ENCODE measurements around the gene MEX3C. TPM values are rescaled to one million over a fixed set of nuclear protein-coding genes. Genes with fewer than 3 reads are reported as not detected.

Gene MEX3C
- total RNA-seq, 2 donors from 2014 or later = 59.0 to 82.5 TPM

DNA sequence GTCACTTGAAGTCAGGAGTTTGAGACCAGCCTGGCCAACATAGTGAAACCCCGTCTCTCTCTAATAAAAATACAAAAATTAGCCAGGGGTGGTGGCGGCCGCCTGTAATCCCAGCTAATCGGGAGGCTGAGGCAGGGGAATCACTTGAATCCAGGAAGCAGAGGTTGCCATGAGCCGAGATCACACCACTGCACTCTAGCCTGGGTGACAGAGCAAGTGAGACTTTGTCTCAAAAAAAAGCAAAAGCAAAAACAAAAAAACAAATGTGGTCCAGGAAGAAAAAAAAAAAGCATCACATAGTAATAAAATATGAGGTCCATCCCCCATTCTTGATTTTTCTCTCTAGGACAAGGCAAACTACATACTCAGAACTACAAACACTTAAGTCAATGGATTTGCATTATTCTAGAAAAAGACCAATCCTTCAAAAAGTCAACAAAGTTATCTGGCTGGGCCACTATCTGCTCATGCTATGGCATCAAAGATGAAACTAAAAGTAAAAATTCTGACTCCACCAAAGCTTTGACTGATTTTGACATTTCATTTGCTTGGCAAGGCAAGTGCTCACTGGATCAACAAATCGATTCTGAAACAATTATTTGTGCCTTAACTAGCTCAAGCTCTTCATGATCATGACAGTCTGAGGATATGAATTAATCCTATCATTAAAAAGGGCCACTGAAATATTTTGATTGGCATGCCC, 28.4 kb downstream of the MEX3C start:
- Mint-ChIP-seq H3K9me3 (no peaks in the 10 kb centered on the region), H3K27ac (peak overlapping the region; percentile 95 to 99), H3K36me3 (peaks cover 0 to 6% of the 10 kb centered on the region in 2 donors)
- no peak for DNase-seq (ENCODE audit: low spot score in 2 of 2)
- peak in 1 of 2 donors; percentile 19 for ATAC-seq

GRCh38 chr18:51168026-51168742, 29.3 kb downstream of the MEX3C start:
- Mint-ChIP-seq H3K9me3 (no peaks in the 10 kb centered on the region), H3K27ac (peak overlapping the region; percentile 29 to 95), H3K36me3 (no peaks in the 10 kb centered on the region)
- DNase-seq (ENCODE audit: low spot score in 2 of 2) (no peak), ATAC-seq (no peak)

GRCh38 chr18:51165296-51165695, 32.2 kb downstream of the MEX3C start:
- Mint-ChIP-seq H3K36me3 (no peaks in the 10 kb centered on the region), H3K9me3 (no peaks in the 10 kb centered on the region), H3K27ac (peak overlapping the region in 1 of 2 donors; percentile 21)
- ATAC-seq (no peak), DNase-seq (ENCODE audit: low spot score in 2 of 2) (no peak)

- Mint-ChIP-seq H3K27ac (peak overlapping the region in 1 of 2 donors; percentile 21), H3K36me3 (no peaks in the 10 kb centered on the region), H3K9me3 (no peaks in the 10 kb centered on the region)
- ATAC-seq (no peak), DNase-seq (ENCODE audit: low spot score in 2 of 2) (no peak)
These were observed 32.7 kb downstream of the MEX3C start for GRCh38 chr18:51164761-51165281.

DNA sequence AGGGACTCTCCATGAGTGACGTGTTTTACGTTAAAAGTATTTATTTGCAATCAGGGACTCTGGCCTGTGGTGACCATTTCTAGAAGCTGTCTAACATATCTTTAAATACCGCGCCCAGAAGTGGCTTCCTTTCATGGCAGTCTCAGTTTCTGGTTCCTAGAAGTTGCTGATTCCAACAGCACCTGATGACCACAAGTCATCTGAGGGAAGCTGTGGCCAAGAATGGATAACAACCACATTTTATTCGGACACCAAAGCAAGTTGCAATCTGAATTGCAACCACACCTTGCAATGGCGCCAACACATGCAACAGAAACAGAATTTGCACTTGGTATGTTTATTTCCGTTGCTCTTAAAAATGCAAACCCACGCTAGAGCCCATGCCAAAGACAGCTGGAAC, 33.1 kb downstream of the MEX3C start:
- DNase-seq (ENCODE audit: low spot score in 2 of 2) (no peak), ATAC-seq (no peak)
- Mint-ChIP-seq H3K9me3 (no peaks in the 10 kb centered on the region), H3K36me3 (no peaks in the 10 kb centered on the region), H3K27ac (no peak overlapping the region)

- ATAC-seq = no peak
- H3K27ac Mint-ChIP-seq = no peak overlapping the region
- H3K9me3 Mint-ChIP-seq = no peaks in the 10 kb centered on the region
These were observed 33.9 kb downstream of the MEX3C start for GRCh38 chr18:51163543-51163942.

DNA sequence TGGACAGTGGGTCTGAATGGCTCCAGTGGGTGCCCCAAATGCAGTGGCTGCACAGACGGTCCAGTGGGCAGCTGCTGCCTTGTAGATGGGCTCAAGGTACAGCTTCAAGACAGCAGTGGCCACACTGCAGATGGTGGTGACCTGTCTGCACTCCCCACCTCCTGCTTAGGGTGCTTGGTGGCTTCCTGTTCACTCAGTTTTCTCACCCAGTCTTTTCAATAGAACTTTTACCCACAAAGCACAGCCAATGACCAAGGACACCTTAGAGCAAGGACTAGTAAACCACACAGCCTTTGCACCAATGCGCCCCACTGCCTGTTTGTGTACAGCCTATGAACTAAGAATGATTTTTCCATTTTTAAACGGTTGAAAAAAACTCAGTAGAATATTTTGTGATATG, 34.9 kb downstream of the MEX3C start:
- no peak overlapping the region for H3K27ac Mint-ChIP-seq
- DNase-seq (ENCODE audit: low spot score in 2 of 2) (no peak), ATAC-seq (no peak)
- H3K9me3 Mint-ChIP-seq = no peaks in the 10 kb centered on the region
- H3K36me3 Mint-ChIP-seq = peaks cover 0 to 7% of the 10 kb centered on the region in 2 donors

More at GRCh38 chr18:51163543-51163942, 33.9 kb downstream of the MEX3C start:
- no peak for DNase-seq (ENCODE audit: low spot score in 2 of 2)
- H3K36me3 Mint-ChIP-seq = peaks cover 0 to 7% of the 10 kb centered on the region in 2 donors

DNA sequence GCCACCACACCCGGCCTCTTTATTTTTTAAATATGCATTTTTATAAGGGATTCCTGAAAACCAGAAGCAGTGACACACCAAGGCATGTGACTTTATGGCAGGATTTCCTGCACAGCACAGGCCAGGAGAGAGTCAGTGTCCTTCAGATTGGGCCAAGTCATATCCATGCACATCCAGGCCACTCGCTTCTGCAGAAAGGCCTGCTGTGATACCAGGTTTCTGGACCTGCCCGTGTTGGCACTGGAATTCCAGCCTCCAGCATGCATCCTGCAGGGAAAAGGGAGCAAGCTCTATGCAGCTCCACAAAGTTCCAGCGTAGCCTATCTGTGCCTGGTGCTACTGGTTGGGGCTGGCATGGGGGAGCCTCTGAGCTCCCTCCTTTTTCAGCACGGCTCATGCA, 36.8 kb downstream of the MEX3C start:
- ATAC-seq (no peak), DNase-seq (ENCODE audit: low spot score in 2 of 2) (no peak)
- Mint-ChIP-seq H3K9me3 (no peaks in the 10 kb centered on the region), H3K36me3 (peaks cover 0 to 7% of the 10 kb centered on the region in 2 donors), H3K27ac (no peak overlapping the region)

- Mint-ChIP-seq H3K27ac (no peak overlapping the region), H3K36me3 (peaks cover 0 to 7% of the 10 kb centered on the region in 2 donors), H3K9me3 (no peaks in the 10 kb centered on the region)
- ATAC-seq = no peak
- DNase-seq (ENCODE audit: low spot score in 2 of 2) = no peak
These were observed 40.3 kb downstream of the MEX3C start for GRCh38 chr18:51157215-51157614.

DNA sequence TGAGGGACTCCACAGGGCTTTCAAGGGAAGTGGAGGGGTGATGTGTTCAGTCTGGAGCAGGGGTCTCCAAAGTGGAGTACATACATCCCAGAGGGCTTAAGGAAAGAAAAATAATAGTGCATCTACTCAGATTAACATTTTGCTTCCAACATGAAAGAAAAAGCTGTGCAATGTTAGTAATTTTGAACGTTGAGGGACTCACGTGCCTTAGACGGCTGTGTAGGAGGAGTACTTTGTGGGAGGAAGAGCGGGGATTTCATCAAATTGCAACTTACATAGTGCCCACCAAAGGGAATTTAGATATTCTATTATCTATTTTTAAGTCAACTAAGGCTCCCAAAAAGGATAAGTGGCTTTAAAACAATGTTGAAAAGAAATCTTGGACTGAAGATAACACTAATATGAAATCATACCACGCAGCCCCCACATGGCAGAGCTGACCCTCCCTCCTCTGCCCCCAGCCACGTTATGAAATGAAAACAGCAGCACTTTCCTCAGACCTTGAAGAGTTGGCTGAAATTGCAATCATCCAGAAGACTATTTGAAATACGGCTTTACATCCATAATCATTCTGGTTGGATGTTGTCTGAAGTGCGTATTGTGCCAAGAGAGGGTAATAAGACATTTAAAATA, 42.9 kb downstream of the MEX3C start:
- peak overlapping the region; percentile 91 to 100 for H3K27ac Mint-ChIP-seq
- H3K36me3 Mint-ChIP-seq = peaks cover 0 to 15% of the 10 kb centered on the region in 2 donors
- ATAC-seq = no peak
- no peaks in the 10 kb centered on the region for H3K9me3 Mint-ChIP-seq
- no peak for DNase-seq (ENCODE audit: low spot score in 2 of 2)

- H3K36me3 Mint-ChIP-seq = peaks cover 0 to 11% of the 10 kb centered on the region in 2 donors
- peak overlapping the region; percentile 91 to 100 for H3K27ac Mint-ChIP-seq
- peak; percentile 59 to 77 for ATAC-seq
- no peaks in the 10 kb centered on the region for H3K9me3 Mint-ChIP-seq
- peak; percentile 48 to 81 for DNase-seq (ENCODE audit: low spot score in 2 of 2)
These were observed 43.7 kb downstream of the MEX3C start for GRCh38 chr18:51153659-51154371.

DNA sequence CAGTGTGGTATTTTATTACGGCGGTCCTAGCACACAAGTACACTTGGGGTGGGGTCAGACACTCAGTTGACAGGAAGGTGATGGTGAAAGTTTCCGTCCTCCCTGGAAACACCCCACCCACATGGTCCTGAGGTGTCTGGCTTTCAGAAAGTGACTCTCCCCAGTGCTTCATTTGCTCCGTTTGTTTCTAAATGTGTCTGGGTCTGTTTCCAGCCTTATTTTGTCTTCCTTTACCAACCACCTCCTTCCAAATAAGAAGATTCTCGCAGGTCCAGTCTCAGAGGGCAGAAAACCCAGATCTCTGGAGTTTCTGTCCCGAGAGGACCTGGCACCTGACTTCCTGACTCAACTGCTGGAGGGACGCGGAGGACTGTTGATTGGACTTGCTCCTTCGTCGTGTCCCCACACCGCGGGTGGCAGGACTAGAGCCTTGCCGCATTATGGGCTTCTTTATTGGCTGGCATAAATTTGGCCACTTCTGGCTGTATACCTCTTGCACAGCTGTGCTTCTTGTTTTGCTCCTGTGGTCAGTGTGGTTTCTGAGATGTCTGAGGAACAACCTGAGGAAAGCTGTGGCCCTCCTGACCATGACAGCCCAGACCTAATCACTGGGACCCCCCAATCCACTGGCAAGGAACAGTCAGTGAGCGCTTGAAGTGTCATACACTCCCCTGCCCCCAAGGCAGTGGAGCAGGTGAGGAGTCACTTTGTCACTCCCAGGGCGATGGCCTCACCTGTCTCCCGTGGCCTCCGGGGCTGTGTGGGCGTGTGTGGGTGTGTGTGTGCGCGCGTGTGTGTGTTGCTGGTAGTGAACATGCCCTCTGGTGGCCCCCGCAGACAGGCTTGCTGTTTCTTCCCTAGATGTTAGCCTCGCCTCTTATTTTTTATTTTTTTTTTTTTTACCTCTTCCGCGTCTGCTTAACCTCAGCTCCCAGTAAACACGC, 45.6 kb downstream of the MEX3C start:
- DNase-seq (ENCODE audit: low spot score in 2 of 2) (peak; percentile 50 to 66), ATAC-seq (peak; percentile 68)
- Mint-ChIP-seq H3K27ac (peak overlapping the region; percentile 98 to 100), H3K36me3 (peaks cover 0 to 8% of the 10 kb centered on the region in 2 donors), H3K9me3 (no peaks in the 10 kb centered on the region)

- no peak for ATAC-seq
- Mint-ChIP-seq H3K36me3 (peaks cover 0 to 8% of the 10 kb centered on the region in 2 donors), H3K27ac (peak overlapping the region; percentile 98 to 100), H3K9me3 (no peaks in the 10 kb centered on the region)
- no peak for DNase-seq (ENCODE audit: low spot score in 2 of 2)
These were observed 46.3 kb downstream of the MEX3C start for GRCh38 chr18:51151185-51151567.

DNA sequence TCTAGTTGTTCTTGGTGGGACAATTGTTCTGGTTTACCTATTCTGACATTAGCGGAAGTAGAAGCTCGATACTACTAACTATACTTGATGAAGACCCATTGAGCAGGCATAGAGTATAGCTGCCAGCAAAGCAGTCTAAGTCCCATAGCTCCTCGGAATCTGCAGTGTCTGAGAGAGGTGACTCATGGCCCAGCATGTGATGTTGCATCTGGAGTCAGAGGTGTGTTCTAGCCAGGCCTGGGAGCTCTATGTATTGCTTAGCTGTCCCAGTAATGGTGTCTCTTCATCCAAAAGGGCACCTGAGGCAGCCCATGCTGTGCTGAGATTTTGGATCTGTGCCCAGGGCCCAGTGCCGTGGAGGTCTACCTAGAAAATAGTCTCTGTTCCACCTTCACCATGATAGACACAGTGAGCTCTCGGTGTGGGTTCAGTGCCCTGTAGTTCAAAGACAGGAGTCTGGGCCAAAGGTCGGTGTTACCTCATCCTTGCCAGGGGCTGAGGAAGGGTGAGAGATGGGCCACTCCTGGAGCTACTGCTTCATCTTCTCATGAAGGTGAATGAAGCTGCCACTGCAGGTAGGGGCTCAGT, 47.3 kb downstream of the MEX3C start:
- Mint-ChIP-seq H3K9me3 (no peaks in the 10 kb centered on the region), H3K36me3 (peaks cover 0 to 8% of the 10 kb centered on the region in 2 donors), H3K27ac (peak overlapping the region; percentile 77 to 100)
- DNase-seq (ENCODE audit: low spot score in 2 of 2) = no peak
- peak; percentile 18 to 23 for ATAC-seq

- Mint-ChIP-seq H3K27ac (no peak overlapping the region), H3K9me3 (no peaks in the 10 kb centered on the region), H3K36me3 (peaks cover 0 to 8% of the 10 kb centered on the region in 2 donors)
- ATAC-seq (no peak), DNase-seq (ENCODE audit: low spot score in 2 of 2) (no peak)
These were observed 47.8 kb downstream of the MEX3C start for GRCh38 chr18:51149670-51150069.
